Putamen (tissue), 1 donor: ENCODE measurements around the gene CACNA2D2.

Experiments
- DNase-seq: peaks from one replicate; pipeline ENCODE4 v3.0.0-alpha.2; 2016; ENCODE audit warnings: low spot score

CACNA2D2 gene

DNA sequence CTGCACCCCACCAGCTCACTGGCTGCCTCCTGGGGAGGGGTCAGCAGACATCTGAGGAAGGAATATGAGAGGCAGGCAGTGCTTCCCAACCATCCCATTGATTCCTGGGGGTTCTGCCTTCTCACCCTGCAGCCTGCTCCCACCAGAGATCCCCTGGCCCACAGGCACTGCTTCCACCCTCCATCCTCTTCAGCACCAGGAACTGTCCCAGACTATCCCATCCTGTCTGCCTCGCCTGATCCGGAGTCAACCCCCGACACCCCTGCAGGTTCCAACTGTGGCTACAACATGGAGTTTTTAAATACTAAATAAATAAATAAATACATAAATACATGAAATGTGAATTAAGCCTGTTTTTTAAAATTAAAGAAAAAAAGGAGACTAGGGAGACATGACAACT lies 43.6 kb downstream of the CACNA2D2 start:
- no peak for DNase-seq

GRCh38 chr3:50457988-50458387 lies 45.4 kb downstream of the CACNA2D2 start:
- no peak for DNase-seq

GRCh38 chr3:50455161-50456018 lies 48.0 kb downstream of the CACNA2D2 start:
- no peak for DNase-seq

- no peak for DNase-seq
Measured at GRCh38 chr3:50454481-50455070, 48.9 kb downstream of the CACNA2D2 start.

DNA sequence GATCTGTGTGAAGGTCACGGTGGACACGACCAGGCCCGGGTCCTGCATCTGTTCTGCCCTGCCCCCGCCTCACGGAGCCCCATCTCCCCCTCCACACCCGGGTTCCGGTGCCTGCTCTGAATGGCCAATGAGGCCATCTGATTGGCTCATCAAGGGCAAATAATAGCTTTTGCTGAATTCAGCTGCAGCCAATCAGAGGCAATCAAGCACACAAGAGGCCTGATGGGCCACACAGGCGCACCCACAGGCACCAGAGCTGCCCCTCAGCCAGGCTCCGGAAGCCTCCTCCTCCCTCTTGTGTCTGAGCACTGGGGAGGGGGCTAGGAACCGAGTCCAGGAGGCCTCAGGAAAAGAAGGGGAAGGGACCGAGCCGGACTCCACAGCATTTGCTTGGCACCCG lies 49.5 kb downstream of the CACNA2D2 start:
- no peak for DNase-seq

GRCh38 chr3:50450209-50450921 lies 53.1 kb downstream of the CACNA2D2 start:
- peak; percentile 73 for DNase-seq

DNA sequence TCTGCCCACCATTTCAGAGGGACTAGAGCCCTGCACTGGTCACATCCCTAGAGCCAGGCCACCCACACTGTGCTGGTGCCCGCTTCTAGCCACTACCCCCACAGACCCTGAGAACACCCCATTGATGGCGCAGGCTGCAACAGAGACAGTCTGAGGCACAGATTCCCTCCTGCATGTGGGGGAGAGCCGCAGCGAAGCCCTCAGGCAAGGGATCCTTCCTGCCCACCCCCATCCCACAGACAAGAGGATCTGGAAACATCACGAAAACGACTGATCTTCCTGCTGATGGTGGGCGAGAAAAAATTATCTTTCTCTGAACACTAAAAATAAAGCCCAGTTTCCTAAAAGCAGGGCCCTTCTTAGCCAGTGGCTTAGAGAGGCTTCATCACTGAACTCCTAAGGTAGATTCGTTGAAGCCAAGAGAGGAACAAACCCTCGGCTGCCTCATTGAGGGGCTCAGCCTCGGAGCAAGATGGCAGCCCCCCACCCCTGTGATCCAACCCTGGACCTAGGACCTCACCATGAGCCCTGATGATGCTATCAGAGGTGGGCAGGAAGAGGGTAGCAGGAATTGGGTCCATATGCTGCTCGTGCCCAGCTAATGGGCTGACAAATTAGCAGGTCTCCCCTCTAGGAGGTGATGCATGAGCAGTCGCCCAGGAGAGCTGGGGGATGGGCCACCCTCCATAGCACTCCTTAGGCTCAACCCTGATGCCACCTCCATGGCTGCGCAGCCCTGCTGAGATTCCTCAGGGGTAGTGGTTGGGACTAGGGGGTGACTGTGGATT lies 54.5 kb downstream of the CACNA2D2 start:
- DNase-seq: peak; percentile 47

DNA sequence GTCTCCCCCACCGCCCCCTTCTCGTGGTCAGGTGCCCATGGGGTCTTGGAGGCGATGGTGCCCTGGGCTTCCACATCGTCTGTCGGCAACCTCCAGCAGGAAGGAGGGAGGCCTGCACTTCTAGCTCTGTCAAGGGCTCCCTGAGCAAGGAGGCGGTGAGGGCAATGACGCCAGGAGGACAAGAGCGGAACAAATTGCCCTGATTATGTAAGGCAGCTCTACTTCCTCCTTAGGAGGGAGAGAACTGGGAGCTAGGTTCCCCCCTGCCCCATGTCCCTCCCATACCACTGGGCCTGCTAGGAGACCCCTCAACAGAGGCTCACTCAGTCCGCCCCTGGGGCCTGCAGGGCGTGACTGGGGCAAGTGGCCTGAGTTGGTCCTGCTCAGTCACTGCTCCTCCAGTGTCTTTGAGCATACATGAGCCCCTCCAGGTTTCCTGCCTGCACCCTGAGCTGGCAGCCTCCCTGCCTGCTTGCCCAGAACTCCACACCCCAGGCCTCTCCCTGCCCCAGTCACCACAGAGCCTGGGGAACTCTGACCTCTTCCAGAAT lies 56.1 kb downstream of the CACNA2D2 start:
- DNase-seq: no peak

- DNase-seq: no peak
Measured at GRCh38 chr3:50445919-50446318, 57.5 kb downstream of the CACNA2D2 start.

- no peak for DNase-seq
Measured at GRCh38 chr3:50444782-50445181, 58.7 kb downstream of the CACNA2D2 start.

DNA sequence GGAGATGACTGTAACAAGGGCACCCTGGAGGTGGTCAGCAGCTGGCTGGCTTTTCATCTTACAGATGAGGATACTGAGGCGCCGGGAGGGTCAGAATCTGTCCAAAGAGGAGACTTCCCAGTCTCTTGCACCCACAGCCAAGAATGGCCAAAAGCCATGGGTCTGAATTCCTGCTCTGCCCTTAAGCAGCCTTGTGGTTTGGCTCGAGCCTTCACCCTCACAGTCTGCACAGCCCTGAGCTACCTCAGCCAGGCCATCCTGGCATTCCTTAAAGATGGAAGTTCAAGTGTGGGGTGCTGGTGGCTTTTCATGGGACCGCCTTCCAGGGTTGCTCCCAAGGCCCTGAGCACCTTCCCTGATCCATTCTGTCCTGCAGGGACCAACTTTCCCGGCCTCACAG lies 59.2 kb downstream of the CACNA2D2 start:
- no peak for DNase-seq

GRCh38 chr3:50442945-50443579 lies 60.4 kb downstream of the CACNA2D2 start:
- peak; percentile 8 for DNase-seq

GRCh38 chr3:50441424-50442217 lies 61.8 kb downstream of the CACNA2D2 start:
- DNase-seq: no peak

GRCh38 chr3:50436114-50436674 lies 67.2 kb downstream of the CACNA2D2 start:
- DNase-seq: no peak

DNA sequence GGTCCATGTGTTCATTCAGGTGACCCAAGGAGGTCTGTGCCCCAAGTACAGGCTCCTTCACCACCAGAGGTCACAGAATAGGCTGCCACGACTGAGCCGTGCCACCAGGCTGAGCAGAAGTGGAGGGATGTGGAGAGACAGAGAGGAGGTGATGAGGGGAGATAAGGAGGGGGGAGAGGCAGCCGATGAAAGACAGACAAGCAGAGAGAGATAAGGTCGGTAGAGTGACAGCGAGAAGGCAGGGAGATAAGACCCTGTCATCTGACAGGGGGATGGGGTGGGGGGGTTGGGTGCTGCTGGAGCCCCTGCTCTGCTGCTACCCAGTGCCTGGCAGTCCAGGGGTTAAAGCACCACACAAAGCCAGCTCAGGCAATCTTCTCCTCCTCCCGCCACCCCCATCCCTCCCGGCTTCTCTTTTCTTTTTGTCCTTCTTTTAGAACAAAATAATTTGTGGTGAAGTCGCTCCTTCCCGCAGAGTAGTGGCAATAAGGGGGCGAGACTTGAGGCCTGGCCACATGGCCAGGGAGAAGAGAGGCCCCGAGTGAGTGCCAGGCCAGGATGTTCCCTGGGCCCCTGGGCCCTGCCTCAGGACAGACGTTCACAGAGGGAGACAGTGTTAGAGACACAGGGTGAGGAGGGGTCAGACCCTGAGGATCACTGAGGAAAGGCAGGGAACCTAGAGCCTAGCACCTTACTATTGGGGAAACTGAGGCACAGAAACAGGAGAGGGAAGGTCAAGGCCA lies 67.9 kb downstream of the CACNA2D2 start:
- DNase-seq: no peak

DNA sequence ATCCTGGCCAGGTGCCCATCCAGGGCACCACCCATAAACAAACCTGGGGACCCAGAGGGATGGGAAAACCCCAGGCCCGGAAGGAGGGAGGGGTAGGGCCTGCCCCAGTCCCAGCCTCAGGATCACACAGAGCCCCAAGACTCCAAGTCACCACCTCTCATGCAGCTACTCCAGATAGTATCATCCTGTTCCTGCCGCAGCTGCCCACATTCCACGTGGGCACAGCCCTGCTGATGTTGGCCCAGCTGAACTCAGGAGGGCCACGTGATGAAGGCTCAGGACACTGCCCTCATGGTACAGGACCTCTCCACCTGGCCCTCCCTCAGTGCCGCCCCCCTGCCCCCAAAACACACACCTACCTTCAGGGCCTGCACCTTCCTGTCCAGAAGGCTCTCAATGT lies 69.5 kb downstream of the CACNA2D2 start:
- DNase-seq: no peak

- no peak for DNase-seq
Measured at GRCh38 chr3:50430950-50431435, 72.4 kb downstream of the CACNA2D2 start.

DNA sequence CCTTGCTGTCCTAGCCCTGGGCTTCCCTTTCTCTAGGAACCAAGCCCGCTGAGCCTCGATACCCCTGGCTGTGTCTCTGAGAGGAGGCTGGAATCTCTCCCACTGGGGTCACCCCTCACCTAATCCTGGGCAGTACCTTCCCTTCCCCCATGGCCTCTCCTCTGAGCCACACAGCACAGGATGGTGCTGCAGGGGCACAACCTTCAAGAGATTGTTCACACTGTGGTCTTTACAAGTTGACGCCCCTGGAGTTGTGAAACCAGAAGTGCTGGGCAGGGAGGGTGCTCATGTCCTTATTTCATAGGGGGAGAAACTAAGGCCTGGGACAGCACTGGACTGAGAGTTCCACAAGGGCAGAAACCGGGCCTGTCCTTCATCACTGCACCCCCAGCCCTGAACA lies 73.2 kb downstream of the CACNA2D2 start:
- DNase-seq: no peak

- no peak for DNase-seq
Measured at GRCh38 chr3:50428007-50428633, 75.3 kb downstream of the CACNA2D2 start.
